KMS-11 (cell line): ENCODE results near the gene AFF4.

Source experiments
- H2AFZ ChIP-seq: fragments of 200-600 bp; sonication (generic); 2 replicates; pipeline ENCODE4 v1.6.1; 2016; ENCODE audit warnings: antibody characterized with exemption, mixed run types, low read depth
- H3K27ac ChIP-seq: fragments of 200-600 bp; sonication (generic); 2 replicates; pipeline ENCODE4 v1.6.1; 2016; ENCODE audit warnings: mild to moderate bottlenecking, mixed run types
- H3K27me3 ChIP-seq: fragments of 200-600 bp; sonication (generic); 2 replicates; pipeline ENCODE4 v1.6.1; 2017; ENCODE audit warnings: mild to moderate bottlenecking, low read depth, mixed run types, moderate library complexity; ENCODE audit not compliant: insufficient read depth
- H3K36me3 ChIP-seq: fragments of 200-600 bp; sonication (generic); 2 replicates; pipeline ENCODE4 v1.6.1; 2017; ENCODE audit warnings: mild to moderate bottlenecking, mixed run types; ENCODE audit not compliant: insufficient read depth
- H3K4me1 ChIP-seq: fragments of 200-600 bp; sonication (generic); 2 replicates; pipeline ENCODE4 v1.6.1; 2016; ENCODE audit warnings: mild to moderate bottlenecking, low read depth, mixed run types; ENCODE audit not compliant: poor library complexity, severe bottlenecking
- H3K4me2 ChIP-seq: fragments of 200-600 bp; sonication (generic); 2 replicates; pipeline ENCODE4 v1.7.0; 2016; ENCODE audit warnings: mild to moderate bottlenecking, mixed run types
- H3K4me3 ChIP-seq: fragments of 200-600 bp; sonication (generic); IDR thresholded peaks from 2 replicates; pipeline ENCODE4 v1.6.1; 2017; ENCODE audit warnings: low read depth, low read length, mixed read lengths; ENCODE audit not compliant: insufficient read depth
- H3K79me2 ChIP-seq: fragments of 200-600 bp; sonication (generic); 2 replicates; pipeline ENCODE4 v1.6.1; 2016; ENCODE audit warnings: low read depth, mixed run types; ENCODE audit not compliant: insufficient read depth
- H3K9ac ChIP-seq: fragments of 200-600 bp; sonication (generic); 2 replicates; pipeline ENCODE4 v1.6.1; 2016; ENCODE audit warnings: mild to moderate bottlenecking, mixed run types
- H4K20me1 ChIP-seq: fragments of 200-600 bp; sonication (generic); 2 replicates; pipeline ENCODE4 v1.6.1; 2016; ENCODE audit warnings: mild to moderate bottlenecking, mixed run types; ENCODE audit not compliant: insufficient read depth
- TF ChIP-seq, protein P1 (sequence below): fragments of 200-600 bp; sonication (generic); conservative IDR thresholded peaks from 2 replicates; pipeline ENCODE4 v1.6.1; 2017; ENCODE audit warnings: low read depth, mild to moderate bottlenecking, antibody characterized with exemption, low read length, moderate library complexity, mixed read lengths

The AFF4 gene

DNA sequence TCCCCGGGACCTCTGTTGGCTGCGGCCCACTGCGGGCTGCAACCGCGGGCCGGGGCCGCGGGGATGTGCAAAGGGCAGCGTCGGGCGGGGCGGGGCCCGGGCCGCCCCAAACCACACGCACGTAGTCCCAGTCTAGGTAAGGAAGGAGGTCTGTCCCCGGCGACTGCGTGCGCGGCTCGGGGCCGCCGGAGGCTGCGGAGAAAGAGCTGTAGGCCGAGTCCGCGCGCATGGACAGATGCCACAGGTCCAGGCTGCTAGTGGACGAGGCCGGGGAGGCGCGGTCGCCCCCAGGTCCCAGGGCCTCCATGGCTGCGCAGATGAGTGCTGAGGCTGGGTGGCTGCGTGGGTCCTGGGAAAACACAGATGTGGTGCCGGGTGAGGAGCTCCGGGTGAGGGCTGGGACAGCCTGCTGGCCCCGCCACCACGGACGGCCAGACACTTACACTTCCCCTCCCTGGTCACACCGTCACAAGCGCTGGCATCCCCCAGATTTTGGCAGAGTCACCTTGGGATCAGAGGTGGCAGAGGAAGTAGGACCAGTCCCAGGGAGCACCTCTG lies 137.5 kb downstream of the AFF4 start:
- TF ChIP-seq, protein P1, sequence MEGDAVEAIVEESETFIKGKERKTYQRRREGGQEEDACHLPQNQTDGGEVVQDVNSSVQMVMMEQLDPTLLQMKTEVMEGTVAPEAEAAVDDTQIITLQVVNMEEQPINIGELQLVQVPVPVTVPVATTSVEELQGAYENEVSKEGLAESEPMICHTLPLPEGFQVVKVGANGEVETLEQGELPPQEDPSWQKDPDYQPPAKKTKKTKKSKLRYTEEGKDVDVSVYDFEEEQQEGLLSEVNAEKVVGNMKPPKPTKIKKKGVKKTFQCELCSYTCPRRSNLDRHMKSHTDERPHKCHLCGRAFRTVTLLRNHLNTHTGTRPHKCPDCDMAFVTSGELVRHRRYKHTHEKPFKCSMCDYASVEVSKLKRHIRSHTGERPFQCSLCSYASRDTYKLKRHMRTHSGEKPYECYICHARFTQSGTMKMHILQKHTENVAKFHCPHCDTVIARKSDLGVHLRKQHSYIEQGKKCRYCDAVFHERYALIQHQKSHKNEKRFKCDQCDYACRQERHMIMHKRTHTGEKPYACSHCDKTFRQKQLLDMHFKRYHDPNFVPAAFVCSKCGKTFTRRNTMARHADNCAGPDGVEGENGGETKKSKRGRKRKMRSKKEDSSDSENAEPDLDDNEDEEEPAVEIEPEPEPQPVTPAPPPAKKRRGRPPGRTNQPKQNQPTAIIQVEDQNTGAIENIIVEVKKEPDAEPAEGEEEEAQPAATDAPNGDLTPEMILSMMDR: no peak
- Histone ChIP-seq H3K36me3 (no peaks in the 10 kb centered on the region), H3K4me1 (peaks cover 7% of the 10 kb centered on the region), H3K27ac (no peak overlapping the region), H3K9ac (no peak overlapping the region), H3K4me3 (no peak overlapping the region), H2AFZ (no peak overlapping the region), H3K79me2 (no peaks in the 10 kb centered on the region), H4K20me1 (no peaks in the 10 kb centered on the region), H3K4me2 (no peak overlapping the region), H3K27me3 (no peaks in the 10 kb centered on the region)
